ENCODE measurements around the gene S100A8. TPM values are rescaled to one million over a fixed set of nuclear protein-coding genes. Genes with fewer than 3 reads are reported as not detected.

Gene S100A8
- total RNA-seq, 4 donors from 2014 or later: 13.6 to 129 (median 20.6) TPM

- TF ChIP-seq, protein P1, sequence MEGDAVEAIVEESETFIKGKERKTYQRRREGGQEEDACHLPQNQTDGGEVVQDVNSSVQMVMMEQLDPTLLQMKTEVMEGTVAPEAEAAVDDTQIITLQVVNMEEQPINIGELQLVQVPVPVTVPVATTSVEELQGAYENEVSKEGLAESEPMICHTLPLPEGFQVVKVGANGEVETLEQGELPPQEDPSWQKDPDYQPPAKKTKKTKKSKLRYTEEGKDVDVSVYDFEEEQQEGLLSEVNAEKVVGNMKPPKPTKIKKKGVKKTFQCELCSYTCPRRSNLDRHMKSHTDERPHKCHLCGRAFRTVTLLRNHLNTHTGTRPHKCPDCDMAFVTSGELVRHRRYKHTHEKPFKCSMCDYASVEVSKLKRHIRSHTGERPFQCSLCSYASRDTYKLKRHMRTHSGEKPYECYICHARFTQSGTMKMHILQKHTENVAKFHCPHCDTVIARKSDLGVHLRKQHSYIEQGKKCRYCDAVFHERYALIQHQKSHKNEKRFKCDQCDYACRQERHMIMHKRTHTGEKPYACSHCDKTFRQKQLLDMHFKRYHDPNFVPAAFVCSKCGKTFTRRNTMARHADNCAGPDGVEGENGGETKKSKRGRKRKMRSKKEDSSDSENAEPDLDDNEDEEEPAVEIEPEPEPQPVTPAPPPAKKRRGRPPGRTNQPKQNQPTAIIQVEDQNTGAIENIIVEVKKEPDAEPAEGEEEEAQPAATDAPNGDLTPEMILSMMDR (IDR thresholded peaks at IDR 0.05; ENCODE audit: low read depth): no peak
Observed at GRCh38 chr1:153357853-153358690, 32.8 kb downstream of the S100A8 start, which contains the start of gene S100A9. Gene S100A9, plus strand, starts transcription at chr1:153357854. Its CDS starts 430 bp downstream, at chr1:153358284.

DNA sequence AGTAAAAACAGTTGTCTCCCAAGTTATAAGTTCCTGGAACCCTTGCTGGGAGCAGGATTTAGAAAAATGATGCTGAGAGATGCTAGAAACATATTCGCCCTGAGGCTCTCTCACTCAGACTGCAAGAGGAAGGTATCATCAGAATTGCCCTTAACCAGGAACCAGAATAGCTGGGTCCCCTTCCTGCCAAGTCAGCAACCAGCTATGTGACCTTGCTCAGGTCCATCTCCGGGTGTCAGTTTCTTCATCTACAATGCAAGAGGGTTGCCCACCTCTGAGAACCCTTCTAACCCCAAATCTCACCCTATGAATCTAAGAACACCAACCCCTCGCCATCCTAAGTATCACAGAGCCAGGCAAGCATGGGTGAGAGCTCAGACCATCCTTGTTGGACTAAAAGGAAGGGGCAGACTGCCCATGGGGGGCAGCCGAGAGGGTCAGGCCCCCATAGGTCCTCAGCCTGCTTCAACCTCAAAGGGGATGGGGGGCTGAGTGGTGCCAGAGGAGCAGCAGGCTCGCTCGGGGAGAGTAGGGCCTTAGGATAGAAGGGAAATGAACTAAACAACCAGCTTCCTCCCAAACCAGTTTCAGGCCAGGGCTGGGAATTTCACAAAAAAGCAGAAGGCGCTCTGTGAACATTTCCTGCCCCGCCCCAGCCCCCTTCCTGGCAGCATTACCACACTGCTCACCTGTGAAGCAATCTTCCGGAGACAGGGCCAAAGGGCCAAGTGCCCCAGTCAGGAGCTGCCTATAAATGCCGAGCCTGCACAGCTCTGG, 33.6 kb downstream of the S100A8 start:
- TF ChIP-seq, protein P1 (IDR thresholded peaks at IDR 0.05; ENCODE audit: low read depth): no peak

GRCh38 chr1:153356392-153357075, 34.3 kb downstream of the S100A8 start:
- TF ChIP-seq, protein P1 (IDR thresholded peaks at IDR 0.05; ENCODE audit: low read depth): no peak

DNA sequence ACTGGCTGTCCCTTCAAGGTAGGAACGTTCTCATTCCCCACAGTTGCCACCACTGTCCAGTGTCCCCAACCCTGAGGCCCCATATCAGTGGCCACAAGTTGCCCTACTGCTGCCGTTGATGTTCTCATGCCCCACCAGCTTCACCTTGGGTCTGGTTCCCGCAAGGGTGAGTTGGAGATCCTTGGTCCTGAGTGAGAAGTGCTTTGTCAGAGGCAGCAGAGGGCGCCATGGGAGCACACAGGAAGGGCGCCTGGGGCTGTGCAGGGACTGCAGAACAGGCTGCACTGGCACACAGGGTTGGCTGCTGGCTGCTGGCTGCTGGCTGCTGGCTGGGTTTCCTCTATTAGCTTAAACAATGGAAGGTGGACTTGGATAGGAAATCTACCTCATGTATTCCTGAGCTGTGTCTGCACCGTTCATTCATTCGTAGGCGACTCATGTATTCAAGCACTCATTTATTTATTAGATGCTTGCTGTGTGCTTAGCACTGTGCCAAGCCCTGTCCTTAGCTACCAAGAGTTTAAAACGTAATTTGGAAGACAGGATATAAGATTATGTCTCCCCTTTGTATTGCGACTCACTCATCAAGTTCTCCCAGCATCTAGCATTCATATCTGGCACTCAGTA, 35.3 kb downstream of the S100A8 start:
- TF ChIP-seq, protein P1 (IDR thresholded peaks at IDR 0.05; ENCODE audit: low read depth): no peak

- TF ChIP-seq, protein P1 (IDR thresholded peaks at IDR 0.05; ENCODE audit: low read depth): no peak
Observed at GRCh38 chr1:153354515-153355193, 36.2 kb downstream of the S100A8 start.

- TF ChIP-seq, protein P1 (IDR thresholded peaks at IDR 0.05; ENCODE audit: low read depth): no peak
Observed at GRCh38 chr1:153353226-153353947, 37.5 kb downstream of the S100A8 start.

Measured in subcutaneous adipose tissue (tissue), 4 donors.